ENCODE results near the gene SUGCT.

SUGCT gene

DNA sequence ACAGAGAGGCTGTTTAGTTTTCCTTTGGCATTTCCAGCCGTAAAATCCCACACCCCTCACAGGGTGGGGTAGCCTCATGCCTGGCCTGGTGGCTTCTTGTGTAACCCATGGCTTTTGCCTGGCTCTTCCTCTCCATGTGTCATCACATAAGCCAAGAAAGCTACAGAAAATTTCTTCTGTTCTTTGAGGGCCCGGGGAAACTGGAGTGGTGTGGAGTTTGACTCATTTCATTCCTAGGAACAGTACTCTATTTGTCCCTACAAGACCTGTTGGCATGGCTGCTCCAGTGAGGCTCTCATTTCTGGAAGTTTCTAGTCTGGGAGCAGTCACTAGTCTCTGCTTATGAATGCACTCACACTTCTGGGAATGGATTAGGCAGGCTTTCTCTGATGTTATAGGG, 523.9 kb downstream of the SUGCT start:
- DNase-seq = peak in 1 of 51 donors; percentile 5

DNA sequence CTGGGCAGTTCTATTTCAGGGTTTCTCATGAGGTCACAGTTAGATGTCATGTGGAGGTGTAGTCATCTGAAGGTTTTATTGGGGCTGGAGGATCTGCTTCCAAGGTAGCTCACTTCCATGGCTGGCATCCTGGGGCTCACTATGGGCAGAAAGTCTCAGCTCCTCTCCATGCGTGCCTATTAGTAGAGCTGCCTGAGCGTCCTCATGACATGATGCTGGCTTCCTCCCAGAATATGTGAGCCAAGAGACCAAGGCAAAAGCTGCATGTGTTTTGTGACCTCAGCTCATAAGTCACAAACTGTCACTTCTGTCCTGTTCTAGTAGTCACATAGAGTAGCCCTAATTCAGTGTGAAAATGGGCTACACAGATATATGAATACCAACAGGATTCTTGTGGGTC, 524.4 kb downstream of the SUGCT start:
- no peak for DNase-seq

DNA sequence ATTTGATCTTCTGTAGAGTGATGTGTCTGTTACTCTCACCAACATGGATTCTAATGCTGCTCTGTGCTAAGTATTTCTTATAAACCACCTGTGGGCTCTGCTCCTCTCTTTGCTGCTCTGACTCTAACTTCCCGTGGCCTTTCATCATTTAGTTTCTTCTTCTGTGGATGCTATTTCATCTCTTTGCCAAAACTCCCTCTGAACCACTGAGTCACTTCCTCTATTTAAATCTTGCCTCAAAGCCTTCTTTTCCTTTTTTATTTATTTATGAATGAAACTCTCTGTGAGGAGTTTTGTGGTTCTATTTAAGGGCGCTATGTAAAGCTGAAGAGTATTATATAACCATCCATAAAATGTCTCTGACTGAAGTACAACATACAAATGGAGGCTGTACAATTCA, 538.5 kb downstream of the SUGCT start:
- DNase-seq = no peak

- DNase-seq = no peak
Measured at GRCh38 chr7:40674316-40674715, 539.5 kb downstream of the SUGCT start.

DNA sequence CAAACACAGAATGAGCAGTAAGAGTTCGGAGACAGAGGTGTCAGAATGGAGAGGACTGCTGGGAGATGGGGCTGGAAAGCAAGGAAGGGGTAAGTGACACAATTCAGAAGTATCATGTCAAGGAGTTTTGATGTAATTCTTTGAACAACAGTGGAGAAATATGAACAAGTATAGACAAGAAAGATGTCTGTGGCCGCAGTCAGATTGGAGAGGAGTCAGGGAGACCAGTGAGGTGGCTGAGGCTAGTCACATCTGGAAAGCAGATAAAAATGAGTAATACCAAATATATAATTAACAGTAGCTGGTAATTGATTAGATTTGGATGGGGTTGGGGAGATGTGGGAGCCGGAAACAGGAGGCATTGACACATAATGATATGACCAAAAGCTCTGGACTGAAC, 540.9 kb downstream of the SUGCT start:
- no peak for DNase-seq

GRCh38 chr7:40676221-40676620, 541.4 kb downstream of the SUGCT start:
- DNase-seq = no peak

DNA sequence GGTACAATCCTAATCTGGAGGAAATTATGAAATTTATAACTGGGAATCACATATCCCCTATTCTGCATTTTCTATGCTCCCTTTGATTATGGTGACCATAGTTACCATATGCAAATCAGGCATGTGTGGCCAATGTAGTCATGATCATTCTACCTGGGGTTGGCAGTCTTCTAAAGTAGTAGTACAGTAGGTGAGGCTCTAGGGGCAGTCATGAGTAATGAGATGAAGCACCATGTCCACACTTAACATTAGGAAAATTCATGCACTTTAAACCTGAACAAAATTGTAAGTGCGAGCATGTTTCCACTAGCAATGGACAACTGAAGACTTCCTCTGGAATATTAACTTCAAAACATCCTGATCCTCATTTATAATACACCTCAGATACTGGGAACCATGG, 545.9 kb downstream of the SUGCT start:
- no peak for DNase-seq

DNA sequence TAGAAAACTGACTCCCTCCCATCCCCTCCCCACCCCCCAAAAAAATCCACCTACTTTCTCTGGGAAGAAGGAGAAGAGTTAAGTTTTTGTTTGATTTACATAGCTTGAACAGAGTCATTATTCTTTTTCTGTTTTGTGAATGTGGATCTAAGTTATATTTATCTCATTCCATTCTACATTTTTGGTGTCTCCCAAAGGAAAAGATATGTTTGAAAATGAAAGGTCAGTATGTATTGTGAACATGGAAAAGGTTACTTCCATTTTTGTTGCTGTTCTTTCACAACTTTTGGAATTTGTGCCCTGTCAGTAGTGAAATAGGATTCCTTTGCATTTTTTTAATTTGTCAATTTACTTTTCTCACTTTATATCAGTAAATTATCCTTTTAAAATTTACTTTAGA, 547.9 kb downstream of the SUGCT start:
- DNase-seq = no peak

GRCh38 chr7:40694026-40694809, 559.4 kb downstream of the SUGCT start:
- no peak for DNase-seq

GRCh38 chr7:40694991-40695390, 560.2 kb downstream of the SUGCT start:
- no peak for DNase-seq

DNA sequence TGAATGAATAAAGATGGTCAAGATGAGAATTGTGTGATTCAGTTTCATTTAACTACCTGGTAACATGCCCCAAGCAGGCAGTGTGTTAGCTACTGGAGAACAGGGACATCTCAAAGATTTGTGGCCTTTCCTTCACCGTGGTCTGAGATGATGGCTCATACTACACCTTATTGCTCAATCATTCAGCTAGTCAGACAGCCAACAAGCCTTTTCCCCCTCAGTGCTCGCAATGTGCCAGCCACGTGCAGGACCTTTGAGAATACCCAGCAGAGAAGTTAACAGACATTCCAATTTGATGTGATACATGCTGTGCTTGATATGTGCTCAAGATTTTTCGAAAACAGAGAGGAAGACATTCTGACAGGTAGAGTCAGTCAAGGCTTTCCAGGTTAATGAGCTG, 562.8 kb downstream of the SUGCT start:
- no peak for DNase-seq

GRCh38 chr7:40698214-40698920, 563.6 kb downstream of the SUGCT start:
- no peak for DNase-seq

GRCh38 chr7:40698921-40699260, 564.1 kb downstream of the SUGCT start:
- DNase-seq = no peak

- DNase-seq = no peak
Measured at GRCh38 chr7:40700653-40701421, 566.0 kb downstream of the SUGCT start.

GRCh38 chr7:40701836-40702551, 567.2 kb downstream of the SUGCT start:
- no peak for DNase-seq

- no peak for DNase-seq
Measured at GRCh38 chr7:40704172-40704571, 569.4 kb downstream of the SUGCT start.

- DNase-seq = no peak
Measured at GRCh38 chr7:40706829-40707228, 572.0 kb downstream of the SUGCT start.

GRCh38 chr7:40709062-40709964, 574.5 kb downstream of the SUGCT start:
- no peak for DNase-seq

DNA sequence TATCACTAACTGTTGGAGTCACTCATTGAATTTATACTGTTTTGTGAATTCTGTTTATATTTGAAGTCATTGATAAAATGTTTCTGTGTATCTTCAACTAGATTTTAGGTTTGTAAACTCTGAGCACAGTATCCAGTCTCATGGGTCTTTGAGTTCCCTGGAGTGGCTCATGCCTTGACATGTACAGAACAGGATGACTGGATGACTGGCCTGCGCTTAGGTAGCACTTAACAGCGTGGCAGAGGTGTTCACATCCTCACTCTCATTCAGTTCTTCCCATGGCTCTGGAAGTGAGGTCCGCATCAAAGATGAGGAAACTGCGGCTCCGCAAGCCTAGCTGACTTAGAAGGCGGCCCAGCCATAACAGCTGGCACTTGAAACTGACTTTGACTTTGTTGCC, 576.9 kb downstream of the SUGCT start:
- no peak for DNase-seq

DNA sequence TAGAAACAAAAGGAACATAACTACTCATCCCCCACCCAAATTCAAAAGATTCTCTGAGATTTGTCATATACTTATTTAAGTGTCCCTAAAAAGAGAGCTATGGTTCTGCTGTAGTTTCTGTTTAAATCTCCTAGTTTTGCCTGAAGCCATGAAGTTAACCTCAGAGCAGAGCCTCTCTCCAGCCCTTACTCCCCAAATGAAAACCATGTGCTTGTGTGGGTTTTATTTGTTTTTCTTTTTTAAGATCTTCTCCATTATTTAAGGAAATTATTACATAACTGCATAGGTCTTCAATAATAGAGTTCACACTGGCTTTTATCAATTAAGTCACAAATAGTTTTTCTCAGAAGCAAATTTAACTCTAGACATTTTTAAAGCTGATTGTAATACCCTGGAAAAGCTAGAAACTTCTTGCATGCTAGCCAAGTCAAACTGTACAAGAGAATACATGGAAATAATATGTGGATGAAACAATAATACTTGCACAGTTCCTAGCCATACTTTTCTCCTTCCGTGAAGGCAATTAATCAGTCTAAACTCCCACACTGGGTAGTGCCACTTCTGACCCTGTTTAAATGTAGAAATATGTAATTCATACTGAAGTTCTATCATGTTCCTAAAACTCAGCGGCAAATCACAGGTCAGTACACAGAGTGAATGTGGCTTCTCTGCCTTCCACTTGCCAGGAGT, 579.7 kb downstream of the SUGCT start:
- no peak for DNase-seq

Data from hypothalamus (tissue), 51 donors.